K562 (cell line): ENCODE results near the gene HYPK. TPM values are rescaled to one million over a fixed set of nuclear protein-coding genes. Genes with fewer than 3 reads are reported as not detected.

Source experiments
- BCLAF1 ChIP-seq, 2 experiments: fragments of 450-650 bp in 1 of 2; IDR thresholded peaks; 2 replicates each; pipeline ENCODE4 v1.6.1; 2011 to 2017; ENCODE audit warnings: low read depth in 2 of 2, antibody characterized with exemption in 1 of 2, borderline replicate concordance in 1 of 2, low read length in 1 of 2, mild to moderate bottlenecking in 1 of 2, mixed read lengths in 1 of 2; ENCODE audit not compliant: control insufficient read depth in 1 of 2
- CGGBP1 ChIP-seq: fragments of 250-450 bp; sonication (Bioruptor Pico); IDR thresholded peaks from 2 replicates; pipeline ENCODE4 v1.9.0; 2021; ENCODE audit warnings: mild to moderate bottlenecking
- E2F4 ChIP-seq: sonication (generic); formaldehyde crosslinking; IDR thresholded peaks from 2 replicates; pipeline ENCODE4 v1.8.0; 2022; ENCODE audit warnings: mild to moderate bottlenecking, low read depth, missing genetic modification reagents
- FOXK2 ChIP-seq, 2 experiments: fragments of 450-650 bp; IDR thresholded peaks in 1 of 2; conservative IDR thresholded peaks in 1 of 2; 2 replicates each; pipeline ENCODE4 v1.6.1; 2016; ENCODE audit warnings: low read depth in 2 of 2, mild to moderate bottlenecking in 1 of 2
- KAT2B ChIP-seq: IDR thresholded peaks from one replicate; pipeline ENCODE4 v1.6.1; 2012; ENCODE audit warnings: low read depth, mild to moderate bottlenecking, control low read depth, inconsistent platforms, low read length, moderate library complexity
- KDM4B ChIP-seq, 2 experiments: fragments of 450-650 bp in 1 of 2; sonication (generic) in 1 of 2; IDR thresholded peaks; 2 replicates each; pipeline ENCODE4 v1.6.1; 2016 to 2017; ENCODE audit warnings: borderline replicate concordance in 2 of 2, antibody characterized with exemption in 1 of 2, low read depth in 1 of 2, mild to moderate bottlenecking in 1 of 2
- KLF13 ChIP-seq: fragments of 450-650 bp; IDR thresholded peaks from 2 replicates; pipeline ENCODE4 v1.6.1; 2016; ENCODE audit warnings: missing genetic modification characterization, low read depth, mild to moderate bottlenecking, missing compliant biosample characterization, moderate library complexity, borderline replicate concordance
- MCM5 ChIP-seq: fragments of 450-650 bp; IDR thresholded peaks from 2 replicates; pipeline ENCODE4 v1.6.1; 2016; ENCODE audit warnings: low read depth
- NBN ChIP-seq: fragments of 450-650 bp; IDR thresholded peaks from 2 replicates; pipeline ENCODE4 v1.6.1; 2016; ENCODE audit warnings: low read depth, mild to moderate bottlenecking
- NEUROD1 ChIP-seq: fragments of 150-350 bp; IDR thresholded peaks from 2 replicates; pipeline ENCODE4 v1.6.1; 2014; ENCODE audit warnings: borderline replicate concordance, low read length, low read depth; ENCODE audit not compliant: partially characterized antibody
- POLR2B ChIP-seq: fragments of 450-650 bp; IDR thresholded peaks from 2 replicates; pipeline ENCODE4 v1.6.1; 2018; ENCODE audit warnings: low read depth; ENCODE audit not compliant: partially characterized antibody
- RBM14 ChIP-seq: fragments of 200-400 bp; formaldehyde crosslinking; IDR thresholded peaks from 2 replicates; pipeline ENCODE4 v1.6.1; 2018; ENCODE audit warnings: low read depth, mild to moderate bottlenecking, low read length, moderate library complexity, borderline replicate concordance; ENCODE audit not compliant: insufficient read depth
- UBTF ChIP-seq, 2 experiments: IDR thresholded peaks; 2 replicates each; pipeline ENCODE4 v1.6.1; 2012; ENCODE audit warnings: improper control_type of control experiment in 2 of 2, low read depth in 2 of 2, low read length in 2 of 2, borderline replicate concordance in 1 of 2
- ZBTB33 ChIP-seq: sonication (generic); formaldehyde crosslinking; IDR thresholded peaks from 2 replicates; pipeline ENCODE4 v1.8.1; 2023; ENCODE audit warnings: mild to moderate bottlenecking, missing genetic modification reagents
- ZNF551 ChIP-seq: fragments of 250-450 bp; sonication (Bioruptor Pico); IDR thresholded peaks from 2 replicates; pipeline ENCODE4 v1.5.0; 2021; ENCODE audit warnings: mild to moderate bottlenecking, moderate library complexity
- polyA plus RNA-seq, 8 experiments: library from polyadenylated mRNA; depleted of rRNA in 4 of 8; stranded (reverse) in 5 of 8; unstranded in 3 of 8; fragments of >200 nt; fragmentation: Nextera tagmentation in 2 of 8; fragmentation: Illumina TruSeq in 1 of 8; extraction: Ambion mirVana in 2 of 8; extraction: Trizol in 1 of 8; gene quantifications; 2 replicates each; pipeline versions ENCODE4 v1.2.1 to v1.2.3, GENCODE V29; 2011 to 2014; ENCODE audit warnings: inconsistent platforms in 1 of 8, missing spikeins in 1 of 8
- total RNA-seq, 7 experiments: library from RNA; depleted of rRNA in 6 of 7; stranded (reverse); fragments of >200 nt in 6 of 7; fragmentation: Illumina TruSeq in 2 of 7; extraction: Trizol in 2 of 7; gene quantifications; 2 replicates each; pipeline versions ENCODE4 v1.2.1 to v1.2.3, GENCODE V29; 2011 to 2021; ENCODE audit warnings: low replicate concordance in 1 of 7

Gene HYPK
- total and polyA plus RNA-seq, 9 of the 15 experiments (the other 6 are each of a cell fraction or from before 2014, with no cell fraction given) = 7.2 to 28.0 (median 21.1) TPM

GRCh38 chr15:43800286-43801141 lies at the start of gene HYPK (continued):
- TF ChIP-seq BCLAF1 (IDR thresholded peaks at IDR 0.05; ENCODE audit: borderline replicate concordance in 1 of 2, control insufficient read depth in 1 of 2, low read depth in 2 of 2, low read length in 1 of 2) = no peak
- peak; percentile 85 to 92 for TF ChIP-seq FOXK2 (conservative IDR thresholded peaks at IDR 0.05 in 1 of 2, IDR thresholded peaks at IDR 0.05 in 1 of 2; ENCODE audit: low read depth in 2 of 2)
- peak; percentile 10 for TF ChIP-seq NEUROD1
- TF ChIP-seq KLF13 (tag) = no peak
- no peak for TF ChIP-seq KAT2B
- no peak for TF ChIP-seq CGGBP1 (CRISPR knock-in tag)
- TF ChIP-seq RBM14 = no peak
- TF ChIP-seq POLR2B = peak; percentile 98
- TF ChIP-seq E2F4 = no peak
- no peak for TF ChIP-seq KDM4B (IDR thresholded peaks at IDR 0.05; ENCODE audit: borderline replicate concordance in 2 of 2, low read depth in 1 of 2)
- TF ChIP-seq MCM5 = no peak
- peak; percentile 66; the same call in 1 of the 2 replicates for TF ChIP-seq NBN
- no peak for TF ChIP-seq ZBTB33 (CRISPR knock-in tag)
- TF ChIP-seq ZNF551 (CRISPR knock-in tag) = peak; percentile 48; the same call in 1 of the 2 replicates
- TF ChIP-seq UBTF (IDR thresholded peaks at IDR 0.05; ENCODE audit: borderline replicate concordance in 1 of 2, low read depth in 2 of 2, low read length in 2 of 2) = no peak
